ENCODE measurements around the gene EEF2.

GRCh38 chr19:4015705-4016402 lies 30.6 kb upstream of the EEF2 start:
- TF ChIP-seq, protein P1, sequence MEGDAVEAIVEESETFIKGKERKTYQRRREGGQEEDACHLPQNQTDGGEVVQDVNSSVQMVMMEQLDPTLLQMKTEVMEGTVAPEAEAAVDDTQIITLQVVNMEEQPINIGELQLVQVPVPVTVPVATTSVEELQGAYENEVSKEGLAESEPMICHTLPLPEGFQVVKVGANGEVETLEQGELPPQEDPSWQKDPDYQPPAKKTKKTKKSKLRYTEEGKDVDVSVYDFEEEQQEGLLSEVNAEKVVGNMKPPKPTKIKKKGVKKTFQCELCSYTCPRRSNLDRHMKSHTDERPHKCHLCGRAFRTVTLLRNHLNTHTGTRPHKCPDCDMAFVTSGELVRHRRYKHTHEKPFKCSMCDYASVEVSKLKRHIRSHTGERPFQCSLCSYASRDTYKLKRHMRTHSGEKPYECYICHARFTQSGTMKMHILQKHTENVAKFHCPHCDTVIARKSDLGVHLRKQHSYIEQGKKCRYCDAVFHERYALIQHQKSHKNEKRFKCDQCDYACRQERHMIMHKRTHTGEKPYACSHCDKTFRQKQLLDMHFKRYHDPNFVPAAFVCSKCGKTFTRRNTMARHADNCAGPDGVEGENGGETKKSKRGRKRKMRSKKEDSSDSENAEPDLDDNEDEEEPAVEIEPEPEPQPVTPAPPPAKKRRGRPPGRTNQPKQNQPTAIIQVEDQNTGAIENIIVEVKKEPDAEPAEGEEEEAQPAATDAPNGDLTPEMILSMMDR (IDR thresholded peaks at IDR 0.05), result no peak
- TF ChIP-seq EZH2 (IDR thresholded peaks at IDR 0.05; ENCODE audit: borderline replicate concordance, insufficient read depth, low read depth, low read length, poor library complexity, severe bottlenecking), result no peak
